C4-2B (cell line): ENCODE data around the gene BTBD2.

Experiments used
- ZFX ChIP-seq: fragments of 450-650 bp; IDR thresholded peaks from 2 replicates; pipeline ENCODE4 v1.6.1; 2017
- TF ChIP-seq, protein P1 (sequence below): fragments of 450-650 bp; conservative IDR thresholded peaks from 2 replicates; pipeline ENCODE4 v1.5.1; 2017; ENCODE audit warnings: mild to moderate bottlenecking

DNA sequence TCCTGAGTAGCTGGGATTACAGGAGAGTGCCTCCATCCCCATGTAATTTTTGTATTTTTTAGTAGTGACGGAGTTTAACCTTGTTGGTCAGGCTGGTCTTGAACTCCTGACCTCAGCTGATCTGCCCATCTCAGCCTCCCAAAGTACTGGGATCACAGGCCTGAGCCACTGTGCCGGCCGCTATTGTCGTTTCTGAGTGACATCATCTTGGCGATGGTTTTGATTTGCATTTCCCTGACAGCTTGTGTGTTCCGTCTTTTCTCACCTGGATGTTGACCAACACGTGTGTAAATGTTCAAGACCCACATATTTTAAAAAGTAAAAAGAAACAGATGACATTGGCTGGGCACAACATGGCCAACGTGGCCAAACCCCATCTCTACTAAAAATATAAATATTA is 48.3 kb upstream of the BTBD2 start:
- TF ChIP-seq, protein P1, sequence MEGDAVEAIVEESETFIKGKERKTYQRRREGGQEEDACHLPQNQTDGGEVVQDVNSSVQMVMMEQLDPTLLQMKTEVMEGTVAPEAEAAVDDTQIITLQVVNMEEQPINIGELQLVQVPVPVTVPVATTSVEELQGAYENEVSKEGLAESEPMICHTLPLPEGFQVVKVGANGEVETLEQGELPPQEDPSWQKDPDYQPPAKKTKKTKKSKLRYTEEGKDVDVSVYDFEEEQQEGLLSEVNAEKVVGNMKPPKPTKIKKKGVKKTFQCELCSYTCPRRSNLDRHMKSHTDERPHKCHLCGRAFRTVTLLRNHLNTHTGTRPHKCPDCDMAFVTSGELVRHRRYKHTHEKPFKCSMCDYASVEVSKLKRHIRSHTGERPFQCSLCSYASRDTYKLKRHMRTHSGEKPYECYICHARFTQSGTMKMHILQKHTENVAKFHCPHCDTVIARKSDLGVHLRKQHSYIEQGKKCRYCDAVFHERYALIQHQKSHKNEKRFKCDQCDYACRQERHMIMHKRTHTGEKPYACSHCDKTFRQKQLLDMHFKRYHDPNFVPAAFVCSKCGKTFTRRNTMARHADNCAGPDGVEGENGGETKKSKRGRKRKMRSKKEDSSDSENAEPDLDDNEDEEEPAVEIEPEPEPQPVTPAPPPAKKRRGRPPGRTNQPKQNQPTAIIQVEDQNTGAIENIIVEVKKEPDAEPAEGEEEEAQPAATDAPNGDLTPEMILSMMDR: no peak
- no peak for TF ChIP-seq ZFX
